A673 (cell line): Measurements from ENCODE around the gene MYO1E.

Source experiments
- CTCF ChIP-seq: fragments of 300-800, 200-600 bp; sonication (generic); conservative IDR thresholded peaks from 2 replicates; pipeline ENCODE4 v1.5.1; 2017; ENCODE audit warnings: low read depth, mild to moderate bottlenecking, antibody characterized with exemption, low read length, moderate library complexity, mixed read lengths
- EZH2 ChIP-seq: fragments of 200-600 bp; sonication (generic); IDR thresholded peaks from 2 replicates; pipeline ENCODE4 v1.6.1; 2017; ENCODE audit warnings: borderline replicate concordance, low read depth, mild to moderate bottlenecking, mixed read lengths, antibody characterized with exemption, low read length; ENCODE audit not compliant: poor library complexity, severe bottlenecking

- TF ChIP-seq CTCF: no peak
- no peak for TF ChIP-seq EZH2
These were observed 98.3 kb downstream of the MYO1E start for GRCh38 chr15:59274126-59274970.
